H1 (cell line): ENCODE data around the gene KLK8. TPM values are rescaled to one million over a fixed set of nuclear protein-coding genes. Genes with fewer than 3 reads are reported as not detected.

Source experiments
- CHD7 ChIP-seq: fragments of 300-600 bp; sonication (generic); IDR thresholded peaks from 2 replicates; pipeline ENCODE4 v1.7.1; 2012; ENCODE audit warnings: low read length, moderate library complexity, mild to moderate bottlenecking, inconsistent platforms; ENCODE audit not compliant: insufficient replicate concordance
- polyA plus RNA-seq, 7 experiments: library from polyadenylated mRNA; depleted of rRNA in 3 of 7; stranded (reverse) in 5 of 7; unstranded in 2 of 7; fragments of >200 nt in 5 of 7; fragments of 200-250 nt in 2 of 7; gene quantifications; 1 replicate in 5 of 7; 2 replicates in 1 of 7; 4 replicates in 1 of 7; pipeline versions ENCODE4 v1.2.1 to v1.2.3, GENCODE V29; 2011 to 2013; ENCODE audit warnings: missing spikeins in 2 of 7, mixed read lengths in 2 of 7
- total RNA-seq: library from RNA; stranded (reverse); fragmentation: NEBNext Ultra II Directional; extraction: Animal tissue kit (Norgen Biotek cat#: 25700); gene quantifications from 2 replicates; pipeline ENCODE4 v1.2.1, GENCODE V29; 2021

Gene KLK8
- total and polyA plus RNA-seq, 2 of the 8 experiments (the other 6 are each of a cell fraction or from before 2014, with no cell fraction given) = 2.9 to 3.6 TPM

- no peak for TF ChIP-seq CHD7
Measured at GRCh38 chr19:51007488-51007887, 6.1 kb upstream of the KLK8 start (continued).
